Measurements from ENCODE around the gene S100PBP.

Gene S100PBP

DNA sequence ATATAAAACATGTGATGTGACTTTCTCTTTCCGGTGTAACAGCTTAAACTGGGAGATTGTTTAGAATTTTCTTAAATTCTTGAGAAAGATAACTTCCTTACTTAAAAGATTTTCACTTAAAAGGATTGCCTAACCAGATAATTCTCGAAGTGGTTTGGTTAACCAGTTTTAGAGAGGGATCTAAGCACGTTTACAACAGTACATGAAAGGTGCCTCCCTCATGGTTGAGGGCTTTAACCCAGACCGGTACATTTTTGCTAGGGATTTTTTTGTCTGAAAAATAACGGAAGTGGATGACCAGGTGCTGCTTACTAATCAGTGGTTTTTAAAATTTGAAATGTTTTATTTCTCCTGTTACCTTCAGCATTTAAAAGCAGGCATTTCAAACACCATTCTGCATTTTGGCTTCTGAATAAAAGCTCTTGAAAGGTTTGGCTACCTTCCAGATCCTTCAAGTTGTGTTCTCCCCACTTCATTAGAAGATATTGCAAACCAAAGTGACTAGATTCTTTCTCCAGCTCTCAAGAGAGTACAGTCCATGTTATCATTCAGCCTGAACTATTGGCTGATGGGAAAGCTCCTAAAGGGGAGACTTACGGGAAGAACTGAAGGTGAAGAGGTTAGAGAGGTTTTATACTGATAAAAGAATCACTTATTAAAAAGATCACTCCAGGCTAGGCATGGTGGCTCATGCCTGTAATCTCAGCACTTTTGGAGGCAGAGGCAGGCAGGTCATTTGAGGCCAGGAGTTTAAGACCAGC lies 12.8 kb downstream of the S100PBP start:
- no peak for DNase-seq

GRCh38 chr1:32831878-32832277 lies 14.4 kb downstream of the S100PBP start:
- DNase-seq = no peak

DNA sequence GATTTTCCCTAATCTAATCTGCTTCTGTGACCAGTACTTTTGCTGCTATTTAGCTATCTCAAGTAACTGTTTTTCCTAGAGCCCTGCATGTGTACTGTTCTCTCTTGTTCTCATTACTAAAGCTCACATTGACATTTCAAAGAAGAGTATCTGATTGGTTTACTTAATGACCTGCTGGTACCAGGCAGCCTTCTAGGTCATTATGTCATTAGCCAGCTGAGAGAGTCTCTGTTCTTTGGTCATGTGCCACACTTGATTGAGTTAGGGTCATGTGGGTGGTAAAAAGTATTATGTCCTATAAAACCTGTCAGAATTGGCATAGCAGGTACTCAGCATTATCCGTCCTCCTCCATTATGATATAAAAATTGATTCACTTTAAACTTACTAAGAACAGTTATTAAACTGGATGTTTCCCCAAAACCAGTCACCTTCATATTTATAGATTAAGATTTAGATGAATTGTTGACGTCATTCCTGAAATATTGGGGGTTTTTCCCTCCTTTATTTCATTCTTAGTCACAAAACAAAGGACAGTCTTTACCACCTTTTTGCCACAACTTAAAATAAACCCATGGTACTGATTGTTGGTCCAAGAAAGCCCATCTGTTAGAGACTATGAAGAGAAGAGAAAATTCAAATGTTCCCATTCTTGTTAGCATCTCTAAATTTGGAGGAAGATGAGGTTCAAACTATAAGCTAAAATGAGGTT lies 31.1 kb downstream of the S100PBP start:
- DNase-seq = no peak

- no peak for DNase-seq
Measured at GRCh38 chr1:32855861-32856617, 38.6 kb downstream of the S100PBP start.

DNA sequence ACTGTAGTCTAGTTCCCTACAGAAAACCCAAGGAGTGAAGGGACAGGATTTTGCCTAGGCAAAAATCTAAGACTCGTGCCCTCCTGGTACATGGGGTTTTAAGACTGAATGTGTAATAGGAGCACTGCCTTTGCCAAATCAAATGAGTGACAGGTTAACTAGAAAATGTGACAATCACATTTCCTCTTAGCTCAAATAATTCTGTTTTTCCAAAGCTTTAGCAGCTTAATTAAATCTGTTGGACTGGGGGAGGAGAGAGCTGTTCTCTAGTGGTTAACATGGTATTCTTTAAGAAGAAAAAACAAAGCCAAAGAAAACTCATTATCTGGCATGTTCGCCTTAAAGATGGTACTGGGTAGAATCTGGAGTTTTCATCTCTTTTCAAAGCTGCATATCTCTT lies 40.7 kb downstream of the S100PBP start:
- DNase-seq = no peak

DNA sequence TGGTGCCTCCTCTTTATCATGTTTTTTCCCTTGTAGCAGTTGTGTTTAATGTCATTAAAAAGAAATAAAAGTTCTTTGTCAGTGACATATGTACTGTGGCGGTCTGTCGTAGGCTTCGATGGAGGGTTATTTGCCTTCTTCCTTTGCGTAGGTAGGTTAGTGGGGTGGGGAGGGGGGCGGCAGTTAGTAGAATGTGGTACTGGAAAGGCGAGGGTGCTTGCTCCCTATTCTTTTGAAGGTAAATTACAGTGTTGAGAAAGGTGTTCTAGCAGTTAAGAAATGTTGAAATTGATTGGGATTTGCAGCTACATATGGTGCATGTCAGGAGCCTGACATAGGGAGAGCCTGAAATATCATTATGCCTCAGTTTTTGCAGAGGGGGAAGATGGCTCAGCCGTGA lies 41.3 kb downstream of the S100PBP start:
- DNase-seq = no peak

- no peak for DNase-seq
Measured at GRCh38 chr1:32859915-32860314, 42.5 kb downstream of the S100PBP start.

- DNase-seq = no peak
Measured at GRCh38 chr1:32860566-32860965, 43.1 kb downstream of the S100PBP start.

DNA sequence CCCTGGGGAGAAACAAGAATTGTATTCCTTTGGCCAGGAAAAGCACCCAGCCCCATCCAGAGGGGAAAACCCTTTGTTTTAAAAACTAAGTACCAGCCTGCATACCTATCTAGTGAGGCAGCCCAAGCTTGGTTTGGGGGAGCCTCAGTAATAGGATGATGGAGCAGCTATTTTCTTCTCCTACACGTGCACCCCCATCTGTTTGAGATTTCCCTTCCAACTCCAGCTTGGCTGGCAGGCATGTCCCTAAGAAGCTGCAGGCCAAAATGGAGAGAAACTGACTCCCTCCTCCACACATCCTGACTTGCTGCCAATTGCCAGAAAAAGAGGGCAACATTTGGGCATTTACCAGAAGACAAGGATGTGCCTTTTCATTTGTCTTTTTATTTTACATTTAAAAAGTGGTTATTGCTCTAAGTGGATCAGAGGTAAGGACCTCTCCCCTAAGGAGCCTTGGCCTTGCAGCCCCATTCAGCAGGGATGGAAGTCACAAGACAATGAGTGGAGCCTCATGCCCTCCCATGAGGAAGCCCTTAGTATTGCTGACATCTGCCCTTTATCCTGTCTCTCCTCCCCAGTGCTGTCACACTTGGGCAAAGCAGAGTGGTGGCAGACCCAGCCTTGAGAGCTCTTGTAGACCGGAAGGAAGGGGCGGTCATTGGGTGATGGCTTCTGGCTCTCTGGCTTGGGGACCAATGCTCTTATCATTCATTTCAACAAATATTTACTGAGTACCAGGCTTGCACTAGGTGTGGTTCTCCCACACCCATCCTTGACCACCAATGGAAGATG lies 44.6 kb downstream of the S100PBP start:
- DNase-seq = no peak

DNA sequence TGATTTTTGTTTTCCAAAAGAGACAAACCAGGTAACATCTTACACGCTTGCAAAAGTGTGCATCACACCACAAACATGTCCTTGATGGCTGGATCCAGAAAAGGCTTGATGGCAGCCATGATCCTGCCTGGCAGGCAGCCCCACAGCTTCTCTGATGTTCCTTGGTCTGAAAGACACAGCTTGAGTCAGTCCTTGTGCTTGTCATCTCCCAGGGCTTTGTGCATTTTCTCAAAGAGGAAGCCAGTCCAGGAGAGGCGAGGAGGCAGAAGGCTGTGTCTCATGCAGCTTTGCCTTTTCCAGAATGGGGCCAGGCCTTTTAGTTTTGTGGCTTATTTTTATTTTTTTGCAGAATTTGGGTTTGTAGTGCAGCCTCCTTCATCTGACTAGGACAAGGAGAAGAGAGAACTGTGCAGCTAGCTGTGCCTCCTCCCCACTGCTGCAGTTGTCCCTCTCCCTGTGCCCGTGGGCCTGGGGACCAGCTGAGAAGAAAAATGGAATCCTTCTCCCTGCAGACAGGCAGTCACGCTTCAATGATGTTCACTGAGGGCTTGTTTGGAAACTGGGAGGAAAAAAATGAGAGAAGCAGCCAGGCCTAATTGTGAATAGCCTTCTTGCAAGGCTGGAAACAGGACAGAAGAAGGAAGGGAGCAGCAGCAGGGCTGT lies 45.9 kb downstream of the S100PBP start:
- no peak for DNase-seq

DNA sequence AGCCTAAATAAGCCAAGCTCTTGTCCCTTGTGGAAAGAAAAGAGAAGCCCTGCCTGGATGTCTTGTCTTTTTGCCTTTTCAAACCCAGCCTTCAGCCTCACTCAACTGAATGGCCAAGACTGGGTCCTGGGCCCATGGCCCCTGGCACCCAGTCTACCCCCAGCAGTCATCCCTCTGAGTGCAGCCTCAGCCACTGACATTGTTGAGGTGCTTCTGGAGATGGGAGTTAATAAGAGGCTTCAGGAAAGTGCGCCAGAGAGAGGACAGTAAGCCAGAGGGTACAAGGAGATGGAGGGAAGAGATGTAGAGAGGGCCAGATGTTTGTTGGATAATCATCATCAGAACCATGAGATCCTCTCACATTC lies 46.4 kb downstream of the S100PBP start:
- no peak for DNase-seq

DNA sequence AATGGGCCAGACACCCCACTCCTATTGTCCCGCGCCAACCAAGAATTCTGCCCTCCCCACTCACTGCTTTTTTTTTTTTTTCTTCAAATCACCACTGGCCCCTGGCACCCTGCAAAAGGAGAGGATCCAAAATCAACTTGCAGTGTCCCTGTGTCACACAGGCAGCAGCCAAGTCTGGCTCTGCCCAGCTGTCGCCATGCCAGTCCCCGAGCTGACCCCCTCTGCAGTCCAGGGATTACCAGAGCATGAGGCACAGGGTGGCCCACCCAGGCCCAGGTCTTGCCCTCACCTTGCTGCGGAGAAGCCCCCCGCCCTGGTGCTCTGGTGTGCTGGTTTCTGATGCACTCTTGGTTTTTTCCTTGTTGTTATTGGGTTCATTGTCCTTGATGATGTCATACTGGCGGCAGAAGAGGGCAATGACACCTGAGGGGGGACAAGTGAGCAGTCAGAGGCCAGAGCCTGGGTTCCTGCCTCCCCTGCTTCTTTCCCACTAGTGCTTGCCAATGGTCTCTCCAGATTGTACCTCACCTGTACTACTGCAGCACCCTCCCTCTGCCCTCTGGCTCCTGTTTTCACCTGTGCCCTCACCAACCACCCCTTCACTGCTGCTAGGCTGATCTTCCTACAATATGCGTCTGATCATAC lies 47.0 kb downstream of the S100PBP start:
- no peak for DNase-seq

DNA sequence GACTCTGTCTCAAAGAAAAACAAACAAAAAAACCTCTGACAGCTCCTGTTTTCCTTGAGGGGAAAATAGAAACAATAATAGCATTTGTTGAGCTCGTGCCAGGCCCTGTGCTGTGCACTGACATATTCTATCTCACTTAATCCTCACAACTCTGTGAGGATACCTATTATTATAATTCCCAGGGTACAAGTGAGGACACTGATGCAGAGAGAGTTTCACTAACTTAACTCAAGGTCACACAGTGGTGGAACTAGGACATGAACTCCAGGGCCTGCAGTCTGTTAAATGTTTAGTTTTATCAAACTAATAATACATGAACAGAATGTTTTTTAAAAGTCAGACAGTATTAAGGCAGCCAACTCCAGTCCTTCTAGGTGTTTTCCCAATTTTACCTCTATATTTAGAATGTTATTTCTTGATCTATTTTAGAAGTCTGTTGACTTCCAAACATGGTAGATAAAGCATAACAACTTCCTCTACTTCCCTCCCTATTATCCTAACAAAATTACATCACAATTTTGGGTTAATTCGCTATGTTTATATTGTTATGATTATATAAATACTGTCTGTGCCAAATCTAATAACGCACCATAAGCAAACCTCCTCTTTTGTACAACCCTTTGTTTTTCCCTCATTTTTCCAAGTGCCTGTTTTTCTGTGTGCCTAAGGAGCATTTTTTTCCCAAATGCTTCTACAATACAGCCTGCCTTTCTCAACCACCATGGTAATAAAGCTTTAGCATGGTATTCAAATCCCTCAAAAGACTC lies 48.4 kb downstream of the S100PBP start:
- no peak for DNase-seq

- DNase-seq = no peak
Measured at GRCh38 chr1:32867151-32867550, 49.7 kb downstream of the S100PBP start.

GRCh38 chr1:32867671-32868070 lies 50.2 kb downstream of the S100PBP start:
- no peak for DNase-seq

GRCh38 chr1:32868085-32868484 lies 50.6 kb downstream of the S100PBP start:
- DNase-seq = no peak

DNA sequence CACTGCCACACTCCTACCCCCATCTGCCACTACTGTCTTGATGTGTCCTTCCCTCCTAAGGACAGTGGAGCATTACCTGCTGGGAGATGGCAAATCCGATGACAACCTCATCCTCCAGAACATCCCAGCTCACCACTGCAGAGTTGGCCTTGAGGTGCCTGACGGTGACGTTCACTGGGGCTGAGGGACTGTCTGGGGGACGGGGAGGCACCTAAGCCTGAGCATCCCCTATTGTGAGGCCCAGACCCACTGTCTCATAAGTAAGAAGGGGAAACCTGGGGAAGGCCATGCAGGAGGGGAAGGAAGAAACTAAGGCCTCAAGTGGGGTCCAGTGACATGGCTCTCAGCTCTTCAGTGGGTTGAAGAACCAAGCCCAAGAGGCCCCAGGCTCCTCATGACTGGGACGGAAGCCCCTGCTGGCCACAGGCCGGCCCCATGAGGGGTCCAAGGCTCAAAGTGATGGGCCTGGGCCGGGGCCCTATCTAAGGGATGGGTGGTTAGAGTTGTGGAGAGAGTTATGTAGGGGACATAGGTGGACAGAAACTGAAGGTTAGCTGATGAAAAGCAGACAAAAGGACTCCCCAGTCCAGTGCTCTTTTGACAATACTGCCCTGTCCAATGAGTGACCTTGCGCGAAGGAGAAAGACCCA lies 51.5 kb downstream of the S100PBP start:
- no peak for DNase-seq

DNA sequence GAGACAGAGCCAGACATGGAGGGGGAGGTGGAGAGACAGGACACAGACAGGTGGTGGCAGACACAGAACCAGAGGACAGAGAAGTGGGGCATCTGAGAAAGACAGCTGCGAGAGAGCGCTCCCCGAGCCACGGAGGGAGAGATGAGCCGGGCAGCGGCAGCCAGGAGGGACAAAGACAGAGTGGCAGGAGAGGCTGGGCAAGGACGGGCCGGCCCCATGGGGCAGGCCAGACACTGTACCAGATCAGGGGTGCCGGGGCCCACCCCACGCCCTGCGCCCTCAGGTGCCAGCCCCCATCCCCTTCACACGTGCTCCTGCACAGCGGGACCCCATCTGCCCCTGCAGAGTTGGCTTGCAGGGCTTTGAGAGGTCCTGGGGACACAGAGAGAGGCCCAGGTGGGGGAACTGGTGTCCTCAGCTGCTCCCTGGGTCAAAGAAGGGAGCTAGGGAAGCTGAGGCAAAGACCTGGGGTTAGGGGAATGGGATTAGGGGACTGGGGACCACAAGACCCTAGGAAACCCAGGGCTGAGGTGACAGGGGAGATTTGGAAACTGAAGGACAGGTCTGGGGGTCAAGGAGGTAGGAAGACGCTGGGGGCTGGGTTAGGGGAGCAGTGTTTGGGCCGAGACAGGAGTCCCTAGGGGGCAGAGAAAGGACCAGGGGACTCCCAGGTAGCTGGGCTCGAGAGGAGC lies 52.6 kb downstream of the S100PBP start:
- no peak for DNase-seq

DNA sequence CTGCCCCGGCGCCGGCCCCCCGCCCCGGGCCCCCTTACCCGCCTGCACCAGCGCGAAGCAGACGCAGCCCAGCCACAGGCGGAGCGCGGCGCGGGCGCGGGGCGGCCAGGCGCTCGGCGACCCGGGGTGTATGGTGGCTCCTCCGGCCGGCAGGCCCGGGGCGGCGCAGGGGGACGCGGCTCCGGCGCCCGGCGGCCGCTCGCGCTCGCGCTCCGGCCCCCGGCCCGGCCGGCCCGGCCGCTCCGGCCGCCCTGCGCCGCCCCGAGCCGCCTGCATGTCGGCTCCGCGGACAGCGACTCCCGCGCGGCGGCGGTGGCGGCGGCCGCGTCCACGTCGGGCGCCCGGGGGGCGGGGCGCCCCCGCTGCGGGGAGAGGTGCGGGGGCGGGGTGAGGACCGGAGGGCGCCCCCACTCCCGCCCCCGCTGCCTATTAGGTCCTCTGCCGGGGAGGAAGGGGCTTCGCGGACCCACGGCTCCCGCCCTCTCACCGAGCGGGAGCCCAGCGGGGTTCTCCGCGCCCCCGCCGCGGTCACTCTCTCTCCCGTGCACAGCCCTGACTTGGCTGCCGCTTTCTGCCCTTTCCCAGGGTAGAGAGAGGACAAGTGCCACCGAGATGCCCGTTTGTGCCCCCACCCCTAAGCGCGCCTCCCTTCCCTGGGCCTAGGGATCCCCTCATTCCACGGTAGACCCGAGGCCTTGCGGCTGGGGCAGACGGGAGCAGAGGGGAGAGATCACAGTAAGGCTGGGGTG lies 53.3 kb downstream of the S100PBP start, which contains the start of gene FNDC5:
Gene FNDC5 (minus strand): TSS at position 298 of the 749 bp plus-strand sequence.
- DNase-seq = no peak

Measured in stimulated activated CD4-positive, alpha-beta T cell treated with anti-CD3 and anti-CD28 coated beads, Interleukin-4, amount 100 ng/mL, for 1 hour (primary cell).